H1 (cell line): ENCODE results near the gene ATP6V1C2. TPM values are rescaled to one million over a fixed set of nuclear protein-coding genes. Genes with fewer than 3 reads are reported as not detected.
A peak's percentile ranks its signal among the peaks of the same experiment; 100 is the strongest.

Experiments
- CTCF ChIA-PET: fragments of 300-600 bp; sonication (Branson Sonifier 250); formaldehyde crosslinking; loops from one replicate; lab custom pipeline; 2021; ENCODE audit not compliant: partially characterized antibody; lab: Charles Lee
- POLR2A ChIA-PET: fragments of 300-600 bp; sonication (Branson Sonifier 250); formaldehyde crosslinking; loops from one replicate; lab custom pipeline; 2021; ENCODE audit warnings: inconsistent platforms; ENCODE audit not compliant: partially characterized antibody; lab: Charles Lee
- DNase-seq, 2 experiments: peaks; one replicate each; pipeline versions ENCODE4 v3.0.0 to v3.0.0-alpha.2; 2010 to 2022; ENCODE audit warnings: low spot score in 2 of 2, low read depth in 1 of 2, mixed read lengths in 1 of 2
- FAIRE-seq: peaks from 2 replicates; lab custom pipeline; 2011; peaks lifted over from hg19 to GRCh38; lab: Jason Lieb, UNC
- H2AFZ ChIP-seq: 2 replicates; pipeline ENCODE4 v1.8.1; 2012; ENCODE audit warnings: low read length, inconsistent platforms
- H2AK5ac ChIP-seq: 2 replicates; pipeline ENCODE4 v1.6.1; 2013; ENCODE audit warnings: low read depth, low read length
- H2BK120ac ChIP-seq: replicated peaks from 2 replicates; pipeline ENCODE3; 2013; ENCODE audit warnings: low read depth, low read length, inconsistent platforms
- H2BK12ac ChIP-seq: 2 replicates; pipeline ENCODE4 v1.6.1; 2013; ENCODE audit warnings: low read depth, low read length
- H2BK15ac ChIP-seq: 2 replicates; pipeline ENCODE4 v1.6.1; 2013; ENCODE audit warnings: low read length
- H2BK20ac ChIP-seq: 2 replicates; pipeline ENCODE4 v1.6.1; 2013; ENCODE audit warnings: low read length
- H2BK5ac ChIP-seq: 2 replicates; pipeline ENCODE4 v1.6.1; 2013; ENCODE audit warnings: low read depth, low read length
- H3K14ac ChIP-seq: 2 replicates; pipeline ENCODE4 v1.6.1; 2013; ENCODE audit warnings: inconsistent platforms; ENCODE audit not compliant: insufficient read length
- H3K18ac ChIP-seq: 2 replicates; pipeline ENCODE4 v1.6.1; 2013; ENCODE audit warnings: low read length; ENCODE audit errors: extremely low read depth
- H3K23ac ChIP-seq: 2 replicates; pipeline ENCODE4 v1.6.1; 2013; ENCODE audit warnings: inconsistent platforms; ENCODE audit not compliant: insufficient read length
- H3K23me2 ChIP-seq: 2 replicates; pipeline ENCODE4 v1.6.1; 2013; ENCODE audit warnings: low read depth, low read length
- H3K27ac ChIP-seq: 2 replicates; pipeline ENCODE4 v1.6.1; 2011; ENCODE audit warnings: low read depth, low read length, inconsistent platforms
- H3K27me3 ChIP-seq, 4 experiments: replicated peaks in 1 of 4; 1 replicate in 1 of 4; 2 replicates in 3 of 4; pipeline versions ENCODE4 v1.6.1 to v1.8.1; 2011 to 2013; ENCODE audit warnings: low read length in 3 of 4, mild to moderate bottlenecking in 3 of 4, inconsistent platforms in 2 of 4, mixed read lengths in 2 of 4, moderate library complexity in 1 of 4; ENCODE audit not compliant: control insufficient read depth in 3 of 4, insufficient read depth in 3 of 4; ENCODE audit errors: extremely low read depth in 1 of 4
- H3K36me3 ChIP-seq, 4 experiments: 2 replicates each; pipeline versions ENCODE4 v1.6.1 to v1.8.1; 2011 to 2013; ENCODE audit warnings: mild to moderate bottlenecking in 4 of 4, low read length in 3 of 4, moderate library complexity in 2 of 4, control low read depth in 1 of 4, inconsistent platforms in 1 of 4; ENCODE audit not compliant: insufficient read depth in 4 of 4, control insufficient read depth in 2 of 4
- H3K4ac ChIP-seq: replicated peaks from 2 replicates; pipeline ENCODE3; 2013; ENCODE audit warnings: low read length, low read depth, mixed read lengths, inconsistent platforms; ENCODE audit not compliant: insufficient read length
- H3K4me1 ChIP-seq, 4 experiments: replicated peaks in 1 of 4; 1 replicate in 1 of 4; 2 replicates in 3 of 4; pipeline versions ENCODE4 v1.6.1 to v1.8.1; 2011 to 2013; ENCODE audit warnings: low read length in 3 of 4, inconsistent platforms in 2 of 4, mixed read lengths in 1 of 4; ENCODE audit not compliant: insufficient read depth in 4 of 4, control insufficient read depth in 3 of 4
- H3K4me2 ChIP-seq, 2 experiments: 2 replicates each; pipeline versions ENCODE4 v1.6.1 to v1.8.1; 2011 to 2013; ENCODE audit warnings: low read depth in 2 of 2, low read length in 2 of 2, control low read depth in 1 of 2, inconsistent platforms in 1 of 2, mild to moderate bottlenecking in 1 of 2; ENCODE audit not compliant: insufficient read depth in 1 of 2
- H3K4me3 ChIP-seq, 4 experiments: fragments of 200-600, 300-600 bp in 1 of 4; sonication (generic), shearing (Covaris generic), sonication (Bioruptor Twin) in 1 of 4; 2 replicates each; pipeline versions ENCODE4 v1.5.1 to v1.8.1; 2011 to 2016; ENCODE audit warnings: low read length in 4 of 4, low read depth in 3 of 4, control low read depth in 2 of 4, inconsistent platforms in 2 of 4, mild to moderate bottlenecking in 2 of 4, mixed read lengths in 1 of 4, moderate library complexity in 1 of 4; ENCODE audit not compliant: insufficient read depth in 2 of 4; ENCODE audit errors: extremely low read depth in 1 of 4
- H3K56ac ChIP-seq: replicated peaks from 2 replicates; pipeline ENCODE3; 2013; ENCODE audit warnings: low read depth, mild to moderate bottlenecking, mixed read lengths, low read length, inconsistent platforms; ENCODE audit not compliant: insufficient read length
- H3K79me1 ChIP-seq: 2 replicates; pipeline ENCODE4 v1.6.1; 2013; ENCODE audit warnings: low read depth, low read length, control low read depth
- H3K79me2 ChIP-seq, 2 experiments: 2 replicates each; pipeline versions ENCODE4 v1.6.1 to v1.8.1; 2012 to 2013; ENCODE audit warnings: low read length in 2 of 2, mild to moderate bottlenecking in 2 of 2, inconsistent platforms in 1 of 2; ENCODE audit not compliant: insufficient read depth in 2 of 2, control insufficient read depth in 1 of 2
- H3K9ac ChIP-seq, 4 experiments: replicated peaks in 1 of 4; 1 replicate in 1 of 4; 2 replicates in 3 of 4; pipeline versions ENCODE4 v1.6.1 to v1.8.1; 2011 to 2013; ENCODE audit warnings: low read depth in 3 of 4, low read length in 3 of 4, control low read depth in 2 of 4, mild to moderate bottlenecking in 2 of 4, moderate library complexity in 2 of 4, inconsistent platforms in 1 of 4; ENCODE audit errors: extremely low read depth in 1 of 4
- H3K9me3 ChIP-seq, 2 experiments: 2 replicates each; pipeline versions ENCODE4 v1.6.1 to v1.8.1; 2012 to 2013; ENCODE audit warnings: mild to moderate bottlenecking in 2 of 2, moderate library complexity in 2 of 2, control low read depth in 1 of 2, inconsistent platforms in 1 of 2, low read depth in 1 of 2, low read length in 1 of 2, mixed read lengths in 1 of 2; ENCODE audit not compliant: insufficient read depth in 2 of 2
- H4K20me1 ChIP-seq, 2 experiments: replicated peaks in 1 of 2; 2 replicates each; pipeline versions ENCODE3 to v1.8.1; 2011 to 2013; ENCODE audit warnings: inconsistent platforms in 2 of 2, low read length in 2 of 2, mild to moderate bottlenecking in 1 of 2; ENCODE audit not compliant: insufficient read depth in 2 of 2, control insufficient read depth in 1 of 2
- H4K5ac ChIP-seq: 2 replicates; pipeline ENCODE4 v1.6.1; 2013; ENCODE audit warnings: low read length, low read depth, mixed read lengths, inconsistent platforms; ENCODE audit not compliant: insufficient read length
- H4K8ac ChIP-seq: 2 replicates; pipeline ENCODE4 v1.8.0; 2013; ENCODE audit warnings: mild to moderate bottlenecking, moderate library complexity, low read length, inconsistent platforms; ENCODE audit not compliant: insufficient read depth; ENCODE audit errors: extremely low read depth
- H4K91ac ChIP-seq: replicated peaks from 2 replicates; pipeline ENCODE3; 2013; ENCODE audit warnings: low read length, mixed read lengths, inconsistent platforms; ENCODE audit not compliant: insufficient read length
- EZH2 ChIP-seq: fragments of 200-600 bp; sonication (generic); IDR thresholded peaks from 2 replicates; pipeline ENCODE4 v1.7.1; 2012; ENCODE audit warnings: low read depth, mild to moderate bottlenecking, moderate library complexity, low read length, inconsistent platforms; ENCODE audit not compliant: severe bottlenecking
- SP4 ChIP-seq: IDR thresholded peaks from 2 replicates; pipeline ENCODE4 v1.6.1; 2012; ENCODE audit warnings: low read length, inconsistent platforms
- SUZ12 ChIP-seq: fragments of 200-600 bp; sonication (generic); IDR thresholded peaks from 2 replicates; pipeline ENCODE4 v1.6.1; 2012; ENCODE audit warnings: mild to moderate bottlenecking, inconsistent platforms, low read length, moderate library complexity, mixed read lengths
- WGBS, 2 experiments: shearing (Covaris generic) in 1 of 2; methylation state at CpG; one replicate each; pipeline versions ENCODE4 v1.1.6 to v1.1.7; 2013 to 2015; ENCODE audit warnings: low lambda C conversion rate in 2 of 2, mixed read lengths in 2 of 2, inconsistent platforms in 1 of 2, low coverage in 1 of 2, missing lambda C conversion rate in 1 of 2; ENCODE audit not compliant: insufficient replicate concordance in 2 of 2, insufficient coverage in 1 of 2, insufficient read length in 1 of 2; ENCODE audit errors: extremely low coverage in 1 of 2, missing lambda C conversion rate in 1 of 2; 5-methylcytosine and 5-hydroxymethylcytosine counted together
- polyA plus RNA-seq, 7 experiments: library from polyadenylated mRNA; depleted of rRNA in 3 of 7; stranded (reverse) in 5 of 7; unstranded in 2 of 7; fragments of >200 nt in 5 of 7; fragments of 200-250 nt in 2 of 7; gene quantifications; 1 replicate in 5 of 7; 2 replicates in 1 of 7; 4 replicates in 1 of 7; pipeline versions ENCODE4 v1.2.1 to v1.2.3, GENCODE V29; 2011 to 2013; ENCODE audit warnings: missing spikeins in 2 of 7, mixed read lengths in 2 of 7
- total RNA-seq: library from RNA; stranded (reverse); fragmentation: NEBNext Ultra II Directional; extraction: Animal tissue kit (Norgen Biotek cat#: 25700); gene quantifications from 2 replicates; pipeline ENCODE4 v1.2.1, GENCODE V29; 2021

The ATP6V1C2 gene
- total and polyA plus RNA-seq, 2 of the 8 experiments (the other 6 are each of a cell fraction or from before 2014, with no cell fraction given) = 0.29 to 0.74 TPM

GRCh38 chr2:10722252-10722825, 909 bp downstream of the ATP6V1C2 start:
- H3K27me3 ChIP-seq = peaks cover 32 to 44% (median 42%) of the 10 kb centered on the region in 4 experiments
- no peak overlapping the region for H4K8ac ChIP-seq
- no peak overlapping the region for H3K23ac ChIP-seq
- H3K79me1 ChIP-seq = no peaks in the 10 kb centered on the region
- H3K4me2 ChIP-seq = peak overlapping the region; percentile 91 to 94
- H2AK5ac ChIP-seq = no peak overlapping the region
- H3K14ac ChIP-seq = no peak overlapping the region
- no peak overlapping the region for H2BK120ac ChIP-seq
- POLR2A ChIA-PET = interaction anchor here (0.7 to 1.7 kb wide), 5 partner anchors 10 to 241 kb away, joined by 3 to 5 read pairs (median 3); no protein-coding TSS in a partner anchor
- H3K4ac ChIP-seq = no peak overlapping the region
- H3K79me2 ChIP-seq = no peaks in the 10 kb centered on the region
- no peaks in the 10 kb centered on the region for H3K9me3 ChIP-seq
- H3K27ac ChIP-seq = no peak overlapping the region
- H2BK5ac ChIP-seq = no peak overlapping the region
- no peak overlapping the region for H3K56ac ChIP-seq
- no peak overlapping the region; a peak in 1 of 7 replicates for H3K9ac ChIP-seq
- H2BK15ac ChIP-seq = no peak overlapping the region
- CTCF ChIA-PET = interaction anchor here (0.9 to 1.6 kb wide), 3 partner anchors 9 to 66 kb away, joined by 3 to 4 read pairs (median 3); no protein-coding TSS in a partner anchor
- H3K18ac ChIP-seq = no peak overlapping the region
- DNase-seq (no peak), FAIRE-seq (no peak)
- H3K4me3 ChIP-seq = peak overlapping the region; percentile 55 to 80 (median 60)
- WGBS, 2 experiments = 34% methylated on average over 6 of the region's 7 CpGs; no CpG with 5 or more reads in 1 of the 2 experiments
- peaks cover 0 to 4% of the 10 kb centered on the region in 2 experiments for H4K20me1 ChIP-seq
- no peak overlapping the region for H2BK12ac ChIP-seq
- no peak overlapping the region for H2BK20ac ChIP-seq
- H3K36me3 ChIP-seq = no peaks in the 10 kb centered on the region
- peak; percentile 41; the same call in 1 of the 2 replicates for TF ChIP-seq SUZ12
- peak; percentile 56 for TF ChIP-seq EZH2
- no peak for TF ChIP-seq SP4
- H4K91ac ChIP-seq = no peak overlapping the region
- H3K4me1 ChIP-seq = peaks cover 0 to 5% (median 3%) of the 10 kb centered on the region in 4 experiments; a peak in 4 of 7 replicates
- H2AFZ ChIP-seq = no peak overlapping the region
- peaks cover 13% of the 10 kb centered on the region; the same call in 1 of the 2 replicates for H3K23me2 ChIP-seq
- no peak overlapping the region for H4K5ac ChIP-seq
